ENCODE results near the gene HDGFL2.

HDGFL2 gene

GRCh38 chr19:4550479-4551050 lies 78.5 kb downstream of the HDGFL2 start:
- no peak for FAIRE-seq

More at GRCh38 chr19:4550479-4551050, 78.5 kb downstream of the HDGFL2 start:
- no peak for DNase-seq (ENCODE audit: low spot score)

Measured in urothelium cell line (cell line).